HG03442 (cell line): ENCODE results near the gene MYOCD.

Experiments used
- ATAC-seq: cut with Tn5 transposase; IDR thresholded peaks from one replicate; pipeline ENCODE4 v1.9.1; 2021; ENCODE audit warnings: mild to moderate bottlenecking, moderate library complexity; ENCODE audit not compliant: unreplicated experiment

Gene MYOCD

GRCh38 chr17:12744298-12744697 is 78.6 kb downstream of the MYOCD start:
- no peak for ATAC-seq

- no peak for ATAC-seq
Observed at GRCh38 chr17:12744786-12745185, 79.1 kb downstream of the MYOCD start.

DNA sequence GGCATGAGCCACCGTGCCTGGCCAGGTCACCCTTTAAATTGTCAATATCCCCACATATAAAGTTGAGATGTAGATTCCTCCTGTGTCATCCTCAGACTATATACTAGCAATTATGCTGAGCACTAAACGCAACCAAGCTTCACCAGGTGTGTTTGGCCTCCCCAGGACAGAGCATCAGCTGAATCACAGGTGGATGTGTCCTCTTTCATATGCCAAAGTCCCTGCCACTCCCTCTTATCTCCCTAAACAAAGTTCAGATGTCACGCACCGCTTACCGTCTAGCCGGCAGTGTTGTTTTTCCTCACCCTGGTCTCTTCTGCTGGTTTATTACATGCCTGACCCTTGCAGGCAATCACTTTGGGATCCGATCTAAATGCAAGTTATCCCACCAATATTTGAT is 79.8 kb downstream of the MYOCD start:
- ATAC-seq = no peak

- no peak for ATAC-seq
Observed at GRCh38 chr17:12756786-12757185, 91.1 kb downstream of the MYOCD start.

GRCh38 chr17:12759090-12759489 is 93.4 kb downstream of the MYOCD start:
- ATAC-seq = no peak

DNA sequence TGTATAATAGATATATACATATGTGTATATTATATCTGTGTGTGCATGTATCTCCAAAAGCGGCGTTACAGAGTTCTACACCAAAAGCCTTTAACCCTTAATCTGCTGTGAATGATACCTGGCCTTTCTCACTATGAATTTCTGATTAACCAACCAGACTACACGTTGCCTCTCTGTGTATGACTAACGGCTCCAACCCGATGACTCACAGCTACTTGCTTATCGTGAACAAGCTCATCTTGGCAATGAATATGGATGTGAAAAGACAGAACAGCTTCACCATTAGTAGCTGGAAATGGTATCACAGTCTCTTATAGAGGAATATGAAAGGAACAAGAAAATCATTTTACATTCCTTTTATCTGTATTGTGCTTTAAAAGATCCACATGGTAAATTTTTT is 99.9 kb downstream of the MYOCD start:
- ATAC-seq = no peak

DNA sequence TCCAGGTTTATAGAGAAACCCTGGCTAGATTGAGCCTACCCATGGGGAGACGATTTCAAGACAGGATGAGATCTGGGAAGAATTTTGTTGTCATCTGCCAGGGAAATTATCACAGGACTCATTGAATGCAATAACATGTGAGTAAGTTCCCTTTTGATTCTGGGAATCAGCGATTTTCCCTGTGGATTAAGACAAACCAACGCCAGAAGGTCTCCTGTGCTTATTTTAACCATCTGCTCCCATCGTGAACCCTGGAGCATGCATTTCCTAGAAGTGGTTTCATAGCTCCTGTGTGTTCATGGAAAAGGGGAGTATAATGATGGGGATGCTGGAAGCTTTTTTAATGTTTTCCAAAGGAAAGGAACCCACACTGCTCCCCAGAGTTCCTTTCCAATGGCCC is 102.6 kb downstream of the MYOCD start:
- ATAC-seq = no peak

DNA sequence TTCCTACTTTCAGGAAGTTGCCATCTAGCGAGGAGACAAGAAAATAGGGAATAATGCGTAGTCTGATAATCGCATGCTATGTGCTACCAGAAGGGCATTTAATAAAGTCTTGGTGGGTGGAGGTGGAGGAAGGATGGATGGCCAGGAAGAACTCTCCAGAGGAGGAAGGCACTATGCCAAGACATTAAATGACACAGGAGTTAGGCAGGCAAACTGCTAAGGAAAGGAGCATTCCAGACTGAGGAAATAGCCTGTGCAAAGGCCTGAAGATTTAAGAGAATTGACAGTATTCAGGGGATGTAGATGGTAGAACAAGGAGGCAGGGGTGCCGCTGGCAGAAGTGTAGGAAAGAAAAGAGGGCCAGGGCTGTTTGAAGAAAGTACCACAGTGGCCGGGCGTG is 104.3 kb downstream of the MYOCD start:
- ATAC-seq = no peak

GRCh38 chr17:12773153-12773552 is 107.5 kb downstream of the MYOCD start:
- ATAC-seq = no peak

GRCh38 chr17:12789075-12789480 is 123.4 kb downstream of the MYOCD start:
- peak; percentile 87 for ATAC-seq

DNA sequence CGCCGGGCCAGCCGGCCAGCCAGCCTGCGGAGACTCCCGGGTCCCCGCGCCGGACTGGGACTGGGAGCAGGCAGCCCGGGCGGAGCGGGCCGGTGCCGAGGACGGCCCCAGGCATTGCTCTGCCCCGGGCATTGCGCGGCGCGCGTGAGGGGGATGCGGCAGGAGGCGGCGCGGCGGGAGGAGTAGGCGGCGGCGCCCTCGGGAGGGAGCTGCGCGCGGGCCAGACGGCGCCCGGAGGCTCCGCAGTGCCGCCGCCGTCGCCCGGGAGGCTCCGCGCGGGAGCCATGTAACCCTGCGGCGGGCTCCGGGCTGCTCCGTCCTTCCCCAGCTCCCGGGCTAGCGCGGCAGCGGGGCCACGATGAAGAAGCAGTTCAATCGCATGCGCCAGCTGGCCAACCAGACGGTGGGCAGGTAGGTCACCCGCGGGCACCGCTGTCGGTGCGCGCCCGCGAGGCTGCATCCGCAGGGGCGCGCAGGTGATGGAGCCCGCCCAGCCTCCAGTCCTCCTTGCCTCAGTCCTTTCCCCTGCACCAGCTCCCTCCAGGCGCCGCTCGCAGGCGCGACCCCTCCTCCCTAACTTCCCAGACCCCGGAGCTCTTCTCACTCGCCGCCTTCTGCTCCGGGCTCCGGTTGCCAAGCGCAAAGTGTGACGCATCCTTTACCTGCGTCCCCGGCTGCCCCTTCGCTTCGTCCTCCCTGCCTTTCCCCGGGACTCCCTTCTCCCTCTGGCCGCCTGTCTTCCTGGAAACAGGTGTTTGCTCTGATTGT is 124.0 kb downstream of the MYOCD start, which contains the start of gene ARHGAP44:
Gene ARHGAP44, plus strand, starts transcription at position 18 of the 768 bp plus-strand sequence. Its CDS starts 341 bp downstream, at position 359.
- ATAC-seq = peak; percentile 74

GRCh38 chr17:12790249-12791106 is 124.8 kb downstream of the MYOCD start:
- peak; percentile 3 for ATAC-seq

- ATAC-seq = no peak
Observed at GRCh38 chr17:12794919-12795532, 129.3 kb downstream of the MYOCD start.

- no peak for ATAC-seq
Observed at GRCh38 chr17:12800855-12801365, 135.2 kb downstream of the MYOCD start.

DNA sequence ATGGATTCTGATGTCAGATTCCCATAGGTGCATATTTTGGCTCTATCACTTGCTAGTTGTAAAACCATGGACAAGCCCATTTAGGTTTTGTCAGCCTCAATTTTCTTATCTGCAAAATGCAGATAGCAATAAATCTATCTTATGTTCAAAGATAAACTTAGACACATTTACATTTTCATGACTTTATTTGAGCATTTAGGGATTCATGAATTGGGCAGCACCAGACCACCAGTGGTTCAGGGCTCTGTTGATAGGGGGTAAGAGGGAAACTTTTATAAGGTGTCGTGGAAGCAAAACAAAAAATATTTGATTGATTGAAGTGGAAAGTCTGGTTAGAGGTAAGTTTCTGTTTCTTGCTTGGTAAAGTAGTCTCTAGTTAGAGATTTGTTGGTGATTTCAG is 140.9 kb downstream of the MYOCD start:
- no peak for ATAC-seq

- no peak for ATAC-seq
Observed at GRCh38 chr17:12808723-12809122, 143.0 kb downstream of the MYOCD start.

DNA sequence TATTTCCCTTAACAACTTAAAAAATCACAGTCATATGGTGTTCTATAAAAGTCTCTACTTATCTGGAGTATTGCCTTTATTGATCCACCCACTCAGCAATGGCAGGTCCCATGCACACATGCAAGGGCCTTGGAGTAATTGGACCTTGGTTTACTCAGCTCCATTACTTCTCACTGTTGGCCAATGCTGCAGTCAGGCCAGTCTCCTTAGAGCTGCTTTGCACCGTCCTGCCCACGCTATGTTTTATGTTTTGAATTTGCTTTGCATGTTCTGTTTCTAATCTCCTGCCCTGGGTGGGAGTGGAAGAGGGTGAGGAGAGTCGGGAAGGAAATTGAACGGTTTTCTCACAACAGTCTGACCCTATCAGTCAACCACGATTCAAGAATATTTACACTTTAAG is 147.2 kb downstream of the MYOCD start:
- ATAC-seq = no peak

DNA sequence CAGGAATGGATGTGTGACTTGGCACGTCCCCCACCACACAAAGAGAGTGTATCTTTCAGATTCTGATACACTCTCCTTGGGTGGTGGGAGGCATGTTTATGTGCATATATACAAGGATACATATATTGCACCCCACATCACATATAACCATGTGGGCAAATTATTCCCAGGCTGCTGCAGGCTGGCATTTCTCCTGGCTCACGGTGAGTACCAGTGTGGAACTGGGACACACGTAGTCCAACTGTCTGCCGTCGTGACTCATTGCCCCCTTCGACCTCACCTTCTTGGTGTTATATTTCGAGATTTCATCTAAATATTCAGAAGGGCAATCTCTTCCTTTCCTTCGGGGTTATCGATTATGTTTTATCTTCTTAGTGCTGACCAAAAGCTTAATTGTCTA is 148.0 kb downstream of the MYOCD start:
- no peak for ATAC-seq

- no peak for ATAC-seq
Observed at GRCh38 chr17:12814718-12815117, 149.0 kb downstream of the MYOCD start.

- peak; percentile 100 for ATAC-seq
Observed at GRCh38 chr17:12815642-12816141, 150.0 kb downstream of the MYOCD start.
